Rectal smooth muscle tissue (tissue), 1 donor: ENCODE data around the gene SLC13A2.

Source experiments
- H3K27ac ChIP-seq: one replicate; pipeline ENCODE4 v1.7.0; 2013; ENCODE audit warnings: low read depth, low read length, inconsistent platforms
- H3K27me3 ChIP-seq: one replicate; pipeline ENCODE4 v1.7.0; 2013; ENCODE audit warnings: low read length; ENCODE audit not compliant: control insufficient read depth, insufficient read depth
- H3K36me3 ChIP-seq: one replicate; pipeline ENCODE4 v1.7.0; 2013; ENCODE audit warnings: low read length; ENCODE audit not compliant: control insufficient read depth, insufficient read depth
- H3K4me1 ChIP-seq: one replicate; pipeline ENCODE4 v1.7.0; 2013; ENCODE audit warnings: low read length; ENCODE audit not compliant: control insufficient read depth, insufficient read depth
- H3K4me3 ChIP-seq: one replicate; pipeline ENCODE4 v1.7.0; 2013; ENCODE audit warnings: low read length
- H3K9ac ChIP-seq: one replicate; pipeline ENCODE4 v1.7.0; 2013; ENCODE audit warnings: low read length

The SLC13A2 gene

DNA sequence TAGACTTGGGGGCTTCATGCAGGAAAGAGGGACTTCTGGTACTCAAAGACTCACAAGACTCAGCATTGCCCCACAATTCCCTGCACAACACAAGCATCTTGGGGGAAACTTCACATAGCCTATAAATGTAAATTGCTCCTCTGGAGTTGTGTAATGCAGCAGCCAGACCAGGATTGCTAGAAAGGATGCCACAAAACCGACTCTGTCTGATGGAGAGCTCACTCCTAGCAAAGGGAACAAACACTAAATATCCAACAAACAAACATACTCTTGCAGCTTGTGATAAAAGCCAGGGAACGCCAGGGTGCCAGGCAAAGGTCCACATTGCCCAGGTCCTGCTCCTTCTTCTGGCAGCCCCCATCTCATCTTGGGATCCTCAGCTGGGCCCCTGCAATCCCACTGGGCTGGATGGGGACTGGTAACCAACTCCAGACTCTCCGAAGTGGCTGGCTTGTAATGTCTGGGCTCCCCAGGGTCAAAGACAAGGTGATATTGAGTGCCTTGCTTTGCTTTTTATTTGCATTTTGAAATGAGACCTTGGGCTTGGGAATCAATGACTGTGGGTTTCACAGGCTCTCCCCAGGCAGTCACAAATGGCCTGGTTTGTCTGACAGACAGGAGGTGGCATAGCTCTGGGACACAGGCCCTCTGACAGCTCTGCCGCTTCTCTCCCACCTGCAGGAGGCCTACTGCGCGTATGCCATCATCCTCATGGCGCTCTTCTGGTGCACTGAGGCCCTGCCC is 15.3 kb downstream of the SLC13A2 start:
- H3K9ac ChIP-seq: no peak overlapping the region
- H3K27me3 ChIP-seq: no peaks in the 10 kb centered on the region
- H3K36me3 ChIP-seq: no peaks in the 10 kb centered on the region
- H3K27ac ChIP-seq: no peak overlapping the region
- no peak overlapping the region for H3K4me3 ChIP-seq
- H3K4me1 ChIP-seq: no peaks in the 10 kb centered on the region

DNA sequence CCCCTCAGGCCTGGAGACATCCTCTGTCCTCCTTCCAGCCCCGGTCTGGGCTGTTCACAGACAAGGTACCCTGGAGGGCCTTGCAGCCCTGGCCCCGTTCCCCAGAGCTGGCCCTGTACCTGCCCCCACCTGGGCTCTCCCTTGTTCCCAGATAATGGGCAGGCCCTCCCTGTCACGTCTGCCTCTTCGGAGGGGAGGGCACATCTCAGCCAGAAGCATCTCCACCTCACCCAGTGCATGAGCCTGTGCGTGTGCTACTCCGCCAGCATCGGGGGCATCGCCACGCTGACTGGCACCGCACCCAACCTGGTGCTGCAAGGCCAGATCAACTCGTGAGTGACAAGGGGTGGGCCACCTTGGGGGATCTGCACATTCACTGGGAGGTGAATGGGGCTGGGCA is 17.8 kb downstream of the SLC13A2 start:
- Histone ChIP-seq H3K4me1 (no peaks in the 10 kb centered on the region), H3K27me3 (no peaks in the 10 kb centered on the region), H3K4me3 (no peak overlapping the region), H3K27ac (no peak overlapping the region), H3K36me3 (no peaks in the 10 kb centered on the region), H3K9ac (no peak overlapping the region)

DNA sequence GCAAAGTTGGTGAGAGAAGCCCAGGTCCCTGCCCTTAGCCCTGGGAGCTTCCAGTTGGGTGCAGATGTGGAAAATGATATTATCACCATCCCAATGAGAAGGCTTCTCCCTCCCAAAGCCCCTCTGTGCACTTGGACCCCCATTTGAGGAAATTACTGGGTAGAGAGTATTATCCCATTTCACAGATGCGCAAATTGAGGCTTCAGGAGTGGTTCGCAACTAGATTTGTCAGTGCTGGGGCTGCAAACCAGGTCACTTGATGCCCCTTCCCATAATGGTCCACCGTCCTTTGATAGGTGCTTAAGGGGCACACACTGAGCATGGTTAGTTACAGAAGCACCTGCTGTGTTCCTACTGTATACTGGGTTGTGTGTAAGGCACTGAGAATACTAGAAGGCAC is 18.4 kb downstream of the SLC13A2 start:
- Histone ChIP-seq H3K4me1 (no peaks in the 10 kb centered on the region), H3K36me3 (no peaks in the 10 kb centered on the region), H3K4me3 (no peak overlapping the region), H3K27ac (no peak overlapping the region), H3K9ac (no peak overlapping the region), H3K27me3 (no peaks in the 10 kb centered on the region)

DNA sequence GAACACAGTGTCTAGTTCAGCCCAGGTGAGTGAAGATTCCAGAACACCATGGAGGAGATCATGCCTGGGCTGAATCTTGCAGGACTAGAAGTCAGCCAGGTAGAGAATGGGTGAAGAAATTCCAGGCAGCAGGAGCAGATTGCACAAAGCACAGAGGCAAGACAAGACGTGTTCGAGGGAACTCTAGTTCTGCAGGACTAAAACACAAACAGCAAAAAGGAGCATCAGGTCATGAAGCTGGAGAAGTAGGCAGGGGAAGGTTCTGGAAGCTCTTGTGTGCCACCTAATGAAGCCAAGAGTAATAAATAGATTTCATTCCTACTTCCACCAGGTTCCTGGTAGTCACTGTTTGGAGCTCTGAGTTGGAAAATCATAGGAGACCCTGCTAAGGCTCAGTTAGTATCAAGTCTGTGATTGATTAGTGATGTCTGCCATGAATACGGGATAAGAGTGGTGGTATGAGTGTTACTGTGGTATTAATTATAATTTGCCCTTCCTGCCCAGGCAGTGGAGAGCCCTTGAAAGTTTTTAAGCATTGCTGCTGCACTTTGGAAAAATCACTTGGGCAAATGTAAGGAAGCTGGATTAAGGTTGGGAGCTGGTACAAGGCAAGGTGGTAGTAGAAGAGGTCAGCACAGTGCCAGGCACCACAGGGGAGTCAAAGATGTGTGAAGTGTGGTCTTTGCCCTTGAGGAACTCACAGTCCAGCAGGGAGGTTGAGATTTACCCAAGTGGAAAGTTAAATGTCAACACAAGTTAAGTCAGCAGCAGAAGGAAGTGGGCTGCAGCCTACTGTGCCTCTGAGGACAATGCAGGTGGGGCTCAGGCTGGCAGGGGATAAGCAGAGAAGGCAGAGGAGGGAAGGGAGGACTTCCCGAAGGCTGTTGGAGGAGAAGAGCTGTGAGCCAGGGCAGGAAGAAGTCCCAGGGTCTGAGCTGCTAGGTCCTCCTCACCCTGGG is 19.2 kb downstream of the SLC13A2 start:
- Histone ChIP-seq H3K27me3 (no peaks in the 10 kb centered on the region), H3K9ac (no peak overlapping the region), H3K4me3 (no peak overlapping the region), H3K36me3 (no peaks in the 10 kb centered on the region), H3K27ac (no peak overlapping the region), H3K4me1 (no peaks in the 10 kb centered on the region)

DNA sequence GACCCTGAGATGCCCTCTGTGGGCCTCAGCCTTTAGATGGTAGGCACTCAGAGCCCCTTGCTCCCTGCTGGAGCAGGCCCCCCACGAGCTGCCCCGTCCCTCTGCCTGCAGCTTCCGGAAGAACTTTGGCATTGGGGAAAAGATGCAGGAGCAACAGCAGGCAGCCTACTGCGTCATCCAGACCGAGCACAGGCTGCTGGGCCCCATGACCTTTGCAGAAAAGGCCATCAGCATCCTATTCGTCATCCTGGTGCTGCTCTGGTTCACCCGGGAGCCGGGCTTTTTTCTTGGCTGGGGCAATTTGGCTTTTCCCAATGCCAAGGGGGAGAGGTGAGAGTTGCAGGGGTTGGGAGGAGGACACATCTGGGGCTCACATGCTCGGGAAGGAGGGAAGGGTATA is 20.0 kb downstream of the SLC13A2 start:
- no peak overlapping the region for H3K4me3 ChIP-seq
- H3K4me1 ChIP-seq: no peaks in the 10 kb centered on the region
- no peaks in the 10 kb centered on the region for H3K27me3 ChIP-seq
- H3K27ac ChIP-seq: no peak overlapping the region
- H3K9ac ChIP-seq: no peak overlapping the region
- no peaks in the 10 kb centered on the region for H3K36me3 ChIP-seq

DNA sequence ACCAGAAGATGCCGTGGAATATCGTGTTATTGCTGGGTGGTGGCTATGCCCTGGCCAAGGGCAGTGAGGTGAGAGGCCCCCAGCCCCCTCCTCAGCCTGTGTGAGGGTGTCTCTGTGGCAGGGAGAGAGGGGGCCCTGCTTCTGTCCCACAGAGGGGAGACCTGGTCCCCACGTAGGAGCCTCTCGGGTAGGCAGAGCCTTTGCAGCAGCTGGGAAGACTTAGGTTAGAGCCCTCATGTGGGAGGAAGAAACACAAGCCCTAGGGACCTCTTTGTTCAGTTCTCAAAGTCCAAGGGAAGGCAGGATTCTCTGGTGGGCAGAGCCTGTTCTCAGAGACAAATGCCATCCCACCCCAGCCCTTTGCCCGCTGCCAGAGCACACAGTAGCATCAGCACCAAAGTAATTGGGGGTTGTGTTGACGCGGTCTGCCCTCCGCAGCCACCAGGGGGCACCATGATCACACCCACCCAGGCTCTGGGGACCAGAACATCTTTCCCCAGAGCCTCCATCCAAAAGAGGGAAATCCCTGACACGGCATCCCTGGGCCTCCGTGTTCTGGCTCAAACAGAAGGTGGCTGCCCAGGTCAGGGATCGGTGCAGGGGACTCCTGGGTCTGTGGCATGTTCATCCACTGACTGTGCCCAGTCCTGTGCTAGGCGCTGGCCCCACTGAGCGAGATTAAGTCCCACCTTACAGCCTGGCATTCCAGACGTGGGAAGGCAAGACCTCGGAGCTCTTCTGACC is 21.2 kb downstream of the SLC13A2 start:
- no peaks in the 10 kb centered on the region for H3K27me3 ChIP-seq
- no peak overlapping the region for H3K4me3 ChIP-seq
- no peaks in the 10 kb centered on the region for H3K4me1 ChIP-seq
- H3K27ac ChIP-seq: no peak overlapping the region
- H3K36me3 ChIP-seq: no peaks in the 10 kb centered on the region
- no peak overlapping the region for H3K9ac ChIP-seq

DNA sequence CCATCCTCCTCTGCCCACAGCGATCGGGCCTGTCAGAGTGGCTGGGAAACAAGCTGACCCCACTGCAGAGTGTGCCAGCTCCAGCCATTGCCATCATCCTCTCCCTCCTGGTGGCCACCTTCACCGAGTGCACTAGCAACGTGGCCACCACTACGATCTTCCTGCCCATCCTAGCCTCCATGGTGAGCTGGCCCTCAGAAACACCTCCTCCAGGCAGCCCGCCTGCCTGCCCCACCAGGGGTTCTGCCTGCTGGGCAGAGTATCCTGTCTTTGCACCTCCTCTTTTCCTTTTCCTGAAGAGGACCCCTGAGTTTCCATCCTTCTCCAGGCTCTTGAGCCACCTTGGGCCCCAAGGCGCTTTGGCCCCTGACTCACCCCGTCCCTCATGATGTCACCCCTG is 22.2 kb downstream of the SLC13A2 start:
- Histone ChIP-seq H3K4me3 (no peak overlapping the region), H3K27me3 (no peaks in the 10 kb centered on the region), H3K9ac (no peak overlapping the region), H3K4me1 (no peaks in the 10 kb centered on the region), H3K27ac (no peak overlapping the region), H3K36me3 (no peaks in the 10 kb centered on the region)

DNA sequence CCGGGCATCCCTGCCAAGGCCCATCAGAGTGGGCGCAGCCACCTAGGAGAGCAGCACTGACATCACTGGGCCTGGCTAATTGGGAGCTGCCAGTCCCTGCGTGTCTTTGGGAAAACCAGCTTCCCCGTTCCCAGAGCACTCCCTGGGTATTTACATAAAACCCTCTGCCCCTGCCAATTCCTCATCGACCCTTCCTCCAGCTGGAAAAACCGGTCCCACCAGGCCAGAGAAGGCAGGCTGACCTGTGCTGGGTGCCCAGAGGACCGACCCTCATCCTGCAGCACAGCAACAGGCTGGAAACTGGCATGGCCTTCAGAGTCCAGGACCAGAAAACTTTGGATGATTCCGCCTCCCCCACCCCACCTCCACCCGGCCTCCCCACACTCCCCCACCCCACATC is 24.5 kb downstream of the SLC13A2 start:
- Histone ChIP-seq H3K27me3 (no peaks in the 10 kb centered on the region), H3K36me3 (no peaks in the 10 kb centered on the region), H3K27ac (no peak overlapping the region), H3K4me1 (no peaks in the 10 kb centered on the region), H3K4me3 (no peak overlapping the region), H3K9ac (no peak overlapping the region)

DNA sequence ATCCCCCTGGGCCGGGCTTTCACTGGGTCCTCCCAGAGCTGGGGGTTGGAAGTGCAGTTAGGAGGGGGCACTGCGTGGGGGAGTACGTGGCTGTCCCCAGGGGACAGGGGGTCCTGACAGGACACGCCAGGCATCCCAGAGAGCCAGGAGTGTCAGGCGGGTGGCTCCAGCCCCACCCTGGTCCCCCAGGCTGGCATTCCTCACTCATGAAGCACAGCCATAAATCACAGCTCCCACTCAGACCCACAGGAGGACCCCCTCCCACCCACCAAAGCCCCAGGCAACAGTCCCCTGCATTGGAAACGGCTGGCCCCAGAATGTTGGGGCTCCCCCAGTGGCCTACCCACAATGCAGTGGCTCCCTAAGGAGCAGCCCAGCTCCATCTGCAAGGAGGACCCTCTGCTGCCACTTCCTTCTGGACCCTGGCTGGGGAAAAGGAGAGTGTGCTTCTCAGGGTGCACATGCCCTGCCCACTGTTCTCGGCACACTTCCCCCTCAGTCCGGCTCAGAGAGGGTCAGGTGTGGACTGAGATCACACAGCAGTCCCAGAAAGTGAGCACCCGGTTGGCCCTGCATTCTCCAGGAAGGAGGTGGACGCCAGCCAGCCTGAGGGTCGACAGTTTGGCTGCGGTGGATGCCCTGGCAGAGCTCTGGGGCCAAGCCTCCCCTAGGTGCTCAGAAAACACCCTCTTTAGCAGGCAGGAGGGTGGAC is 25.4 kb downstream of the SLC13A2 start:
- H3K36me3 ChIP-seq: no peaks in the 10 kb centered on the region
- no peaks in the 10 kb centered on the region for H3K4me1 ChIP-seq
- H3K4me3 ChIP-seq: no peak overlapping the region
- no peak overlapping the region for H3K27ac ChIP-seq
- no peaks in the 10 kb centered on the region for H3K27me3 ChIP-seq
- H3K9ac ChIP-seq: no peak overlapping the region

DNA sequence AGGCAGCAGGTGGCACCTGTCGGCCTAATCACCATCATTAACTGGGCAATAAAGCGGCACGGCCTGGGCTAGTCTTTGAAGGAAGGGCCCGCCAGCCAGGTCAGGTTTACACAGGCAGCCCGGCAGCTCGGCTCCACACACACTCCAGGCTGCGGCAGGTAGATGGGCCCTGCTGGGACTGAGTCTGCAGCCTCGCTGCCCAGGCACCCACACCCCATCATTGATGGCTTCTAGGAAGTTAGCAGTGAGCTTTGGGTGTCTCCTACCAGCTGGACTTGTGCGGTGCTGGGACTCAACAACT is 25.9 kb downstream of the SLC13A2 start:
- Histone ChIP-seq H3K36me3 (no peaks in the 10 kb centered on the region), H3K27ac (no peak overlapping the region), H3K4me1 (no peaks in the 10 kb centered on the region), H3K9ac (no peak overlapping the region), H3K4me3 (no peak overlapping the region), H3K27me3 (no peaks in the 10 kb centered on the region)

DNA sequence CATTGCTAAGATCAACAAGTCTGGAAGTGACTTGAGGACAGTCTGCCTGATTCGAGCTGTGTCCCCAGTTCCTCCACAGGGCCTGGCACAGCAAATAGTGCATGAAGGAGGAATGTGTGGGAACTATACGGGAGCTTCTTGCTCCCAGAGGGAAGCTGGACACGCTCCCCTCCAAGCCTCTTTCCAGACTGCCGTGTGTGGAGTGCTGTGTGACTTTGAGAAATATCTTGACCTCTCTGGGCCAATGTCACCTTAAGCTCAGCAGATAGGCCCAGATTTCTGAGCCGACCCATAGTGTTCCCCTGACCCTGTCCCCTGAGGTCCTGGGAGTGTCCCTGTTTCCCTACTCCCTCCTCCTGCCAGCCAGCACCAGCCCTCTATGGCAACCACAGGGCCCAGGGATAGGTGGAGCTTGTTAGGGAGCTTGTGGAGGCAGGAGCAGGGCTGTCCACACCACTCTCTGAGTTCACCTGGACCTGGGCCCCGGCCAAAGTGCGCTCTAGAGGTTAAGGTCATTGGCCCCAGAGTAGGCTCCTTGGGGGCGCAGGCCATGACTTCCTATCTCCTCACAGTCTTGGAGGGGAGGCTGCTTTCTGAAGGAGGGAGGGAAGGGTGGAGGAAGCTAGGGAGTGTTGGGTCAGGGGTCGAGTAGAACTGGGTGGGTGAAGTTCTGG is 26.4 kb downstream of the SLC13A2 start:
- no peak overlapping the region for H3K9ac ChIP-seq
- no peaks in the 10 kb centered on the region for H3K36me3 ChIP-seq
- no peaks in the 10 kb centered on the region for H3K27me3 ChIP-seq
- no peak overlapping the region for H3K27ac ChIP-seq
- H3K4me1 ChIP-seq: no peaks in the 10 kb centered on the region
- H3K4me3 ChIP-seq: no peak overlapping the region
